NCI-H1048 (cell line): ENCODE data around the gene MTFP1.
"Not testable (repeated sequence)": the region's sequence is repeated elsewhere in the genome, so short reads cannot be mapped to it uniquely, and the experiment has no call there.

Experiments
- DNase-seq: peaks from one replicate; lab custom pipeline; 2025; lab: John Stamatoyannopoulos, UW

Gene MTFP1

GRCh38 chr22:30426388-30427353 lies 1.1 kb downstream of the MTFP1 start:
- peak; percentile 46 for DNase-seq

GRCh38 chr22:30427871-30428270 lies 2.3 kb downstream of the MTFP1 start:
- DNase-seq, result no peak

- DNase-seq, result no peak
These were observed 4.3 kb downstream of the MTFP1 start for GRCh38 chr22:30429887-30430286.

- DNase-seq, result no peak
These were observed 5.4 kb downstream of the MTFP1 start for GRCh38 chr22:30430933-30431332.

GRCh38 chr22:30432096-30432495 lies 6.5 kb downstream of the MTFP1 start:
- DNase-seq, result no peak

GRCh38 chr22:30432520-30432919 lies 7.0 kb downstream of the MTFP1 start:
- no peak for DNase-seq

GRCh38 chr22:30433227-30433626 lies 7.7 kb downstream of the MTFP1 start:
- no peak for DNase-seq

- no peak for DNase-seq
These were observed 8.2 kb downstream of the MTFP1 start for GRCh38 chr22:30433773-30434172.

- no peak for DNase-seq
These were observed 9.3 kb downstream of the MTFP1 start for GRCh38 chr22:30434843-30435242.

GRCh38 chr22:30435674-30436126 lies 10.1 kb downstream of the MTFP1 start:
- DNase-seq, result no peak

GRCh38 chr22:30436196-30436595 lies 10.6 kb downstream of the MTFP1 start:
- DNase-seq, result no peak

- no peak for DNase-seq
These were observed 13.0 kb downstream of the MTFP1 start for GRCh38 chr22:30438559-30438958.

- DNase-seq, result no peak
These were observed 13.7 kb downstream of the MTFP1 start for GRCh38 chr22:30439226-30439625.

GRCh38 chr22:30439836-30440235 lies 14.3 kb downstream of the MTFP1 start:
- DNase-seq, result no peak

- no peak for DNase-seq
These were observed 15.5 kb downstream of the MTFP1 start for GRCh38 chr22:30441088-30441487.

- DNase-seq, result no peak
These were observed 19.3 kb downstream of the MTFP1 start for GRCh38 chr22:30444632-30445437.

- no peak for DNase-seq
These were observed 20.0 kb downstream of the MTFP1 start for GRCh38 chr22:30445438-30446145.

- no peak for DNase-seq
These were observed 22.1 kb downstream of the MTFP1 start for GRCh38 chr22:30447656-30448055.

GRCh38 chr22:30451488-30451887 lies 25.9 kb downstream of the MTFP1 start:
- DNase-seq, result not testable (repeated sequence)

- DNase-seq, result no peak
These were observed 27.3 kb downstream of the MTFP1 start for GRCh38 chr22:30452861-30453260.

GRCh38 chr22:30453731-30454510 lies 28.4 kb downstream of the MTFP1 start:
- DNase-seq, result no peak
